Renal cortex interstitium (tissue), 11 donors: ENCODE results near the gene TSPAN15. TPM values are rescaled to one million over a fixed set of nuclear protein-coding genes. Genes with fewer than 3 reads are reported as not detected.
"Not testable (repeated sequence)": the region's sequence is repeated elsewhere in the genome, so short reads cannot be mapped to it uniquely, and the experiment has no call there.

Experiments used
- DNase-seq, 11 donors: peaks; one replicate each; pipeline ENCODE4 v3.0.0-alpha.2; 2013; ENCODE audit warnings: low read depth in 9 of 11, low spot score in 4 of 11; ENCODE audit errors: extremely low read depth in 1 of 11
- polyA plus RNA-seq, 3 donors: library from polyadenylated mRNA; unstranded; fragments of 120-200 nt; gene quantifications; one replicate each; pipeline ENCODE4 v1.2.1, GENCODE V29; 2013; ENCODE audit not compliant: insufficient read length in 3 of 3

The TSPAN15 gene
- polyA plus RNA-seq, 3 donors = 42.3 to 56.0 (median 46.8) TPM

DNA sequence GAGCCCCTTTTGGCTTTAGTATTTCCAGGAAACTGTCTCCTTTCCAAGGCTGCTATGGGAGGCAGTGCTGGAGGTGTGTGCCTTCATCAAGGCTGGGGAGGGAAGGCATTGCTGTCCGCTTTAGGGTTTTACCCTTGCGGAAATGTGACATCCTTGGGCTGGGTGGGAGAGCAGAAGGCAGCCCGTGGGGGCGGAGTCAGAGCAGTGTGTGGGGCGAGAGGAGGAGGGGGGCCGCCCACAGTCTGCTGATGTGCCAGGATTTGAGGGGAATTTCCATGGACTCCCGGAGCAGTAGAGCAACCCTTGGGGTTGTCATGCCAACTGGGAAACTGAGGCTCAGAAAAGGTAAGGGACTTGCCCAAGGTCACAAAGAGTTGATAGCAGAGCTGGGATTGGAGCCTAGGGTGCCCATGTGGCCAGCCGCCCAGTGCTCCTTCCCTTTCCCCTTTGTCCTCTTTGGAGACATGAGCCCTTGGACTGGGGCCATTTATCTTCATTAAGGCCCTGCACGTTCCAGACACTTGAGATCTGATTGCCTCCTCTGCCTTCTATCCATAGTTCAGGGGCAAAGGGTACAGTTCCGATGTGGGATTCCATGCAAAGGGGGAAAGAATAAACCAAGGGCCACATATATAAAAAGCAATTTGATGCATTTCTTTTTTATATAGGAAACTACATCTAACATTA is 22.2 kb downstream of the TSPAN15 start:
- no peak for DNase-seq

DNA sequence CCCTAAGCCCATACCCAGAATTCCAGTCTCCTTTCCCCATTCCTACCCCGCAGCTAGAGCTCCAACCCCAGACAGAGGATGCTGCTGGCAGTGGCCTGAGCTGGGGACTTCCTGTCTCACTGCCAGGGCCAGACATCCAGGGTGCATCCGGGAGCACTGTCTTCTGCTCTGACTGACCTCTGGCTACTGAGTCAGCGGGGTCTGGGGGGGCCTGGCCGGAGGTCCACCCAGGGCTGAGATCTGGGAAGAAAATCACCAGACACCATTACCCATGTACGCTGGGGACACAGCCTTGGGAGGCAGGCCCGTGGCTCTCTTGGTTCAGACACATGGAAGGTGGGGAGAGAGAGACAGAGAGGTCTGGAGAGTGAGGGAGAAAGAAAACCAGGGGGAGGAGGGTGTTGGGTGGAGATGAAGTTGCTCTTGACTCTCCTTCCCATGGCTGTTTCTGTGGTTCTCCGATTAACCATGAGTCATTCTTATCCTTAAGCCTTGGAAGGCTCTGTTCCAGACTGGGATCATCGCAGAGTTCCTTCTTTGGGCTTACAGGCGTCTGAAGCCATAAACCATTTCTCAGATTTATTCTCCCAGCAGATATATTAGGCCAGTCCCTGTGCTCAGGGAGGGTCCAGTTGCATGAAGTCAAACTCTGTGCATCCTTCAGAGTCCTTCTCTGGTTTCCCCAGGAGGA is 23.6 kb downstream of the TSPAN15 start:
- DNase-seq = no peak

DNA sequence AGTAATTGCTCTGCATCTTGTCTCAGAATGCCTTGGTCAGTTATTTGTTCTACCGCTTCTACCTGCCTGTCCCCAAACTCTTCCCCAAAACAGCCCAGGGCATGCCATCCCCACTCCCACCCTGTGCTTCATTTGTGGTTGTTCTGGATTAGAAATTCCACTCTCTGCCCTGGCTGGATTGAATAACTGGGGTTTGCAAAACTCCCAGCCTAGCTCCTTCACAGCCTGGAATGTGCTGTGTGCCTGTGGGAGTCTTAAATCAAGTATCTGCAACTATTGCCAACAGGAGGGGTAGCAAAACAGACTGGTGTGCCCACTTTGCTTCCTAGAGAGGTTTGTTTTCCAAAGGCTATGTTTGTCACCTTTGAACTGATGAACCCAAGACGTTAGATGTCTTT is 24.2 kb downstream of the TSPAN15 start:
- no peak for DNase-seq

DNA sequence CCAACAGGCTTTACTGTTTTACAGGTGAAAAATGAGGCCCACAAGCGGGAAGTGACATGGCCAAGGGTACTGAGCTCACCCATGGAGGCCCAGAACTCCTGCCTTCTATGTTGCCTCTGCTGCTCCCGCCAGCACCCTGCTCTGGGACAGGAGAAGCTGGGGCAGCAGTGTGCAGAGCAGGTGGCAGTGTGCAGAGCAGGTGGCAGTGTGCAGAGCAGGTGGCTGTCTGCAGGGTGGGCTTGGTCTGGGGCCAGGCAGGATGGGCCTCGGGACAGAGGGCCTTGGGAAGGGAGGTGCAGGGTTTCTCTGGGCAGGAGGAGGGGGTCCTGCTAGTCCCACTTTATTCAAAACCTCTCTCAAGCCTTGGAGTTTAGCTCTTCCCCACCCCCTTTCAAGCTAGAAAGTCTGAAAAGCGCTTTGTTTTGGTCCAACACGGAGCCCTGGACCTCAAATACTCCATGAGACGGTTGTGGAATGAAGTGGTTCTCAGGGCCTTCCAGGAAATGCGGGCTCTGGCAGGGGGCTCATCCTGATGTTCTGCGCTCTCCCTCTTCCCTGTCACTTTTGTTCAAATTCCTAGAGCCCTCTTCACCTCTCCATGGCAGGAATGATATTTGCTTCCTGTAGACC is 26.8 kb downstream of the TSPAN15 start:
- DNase-seq = no peak

DNA sequence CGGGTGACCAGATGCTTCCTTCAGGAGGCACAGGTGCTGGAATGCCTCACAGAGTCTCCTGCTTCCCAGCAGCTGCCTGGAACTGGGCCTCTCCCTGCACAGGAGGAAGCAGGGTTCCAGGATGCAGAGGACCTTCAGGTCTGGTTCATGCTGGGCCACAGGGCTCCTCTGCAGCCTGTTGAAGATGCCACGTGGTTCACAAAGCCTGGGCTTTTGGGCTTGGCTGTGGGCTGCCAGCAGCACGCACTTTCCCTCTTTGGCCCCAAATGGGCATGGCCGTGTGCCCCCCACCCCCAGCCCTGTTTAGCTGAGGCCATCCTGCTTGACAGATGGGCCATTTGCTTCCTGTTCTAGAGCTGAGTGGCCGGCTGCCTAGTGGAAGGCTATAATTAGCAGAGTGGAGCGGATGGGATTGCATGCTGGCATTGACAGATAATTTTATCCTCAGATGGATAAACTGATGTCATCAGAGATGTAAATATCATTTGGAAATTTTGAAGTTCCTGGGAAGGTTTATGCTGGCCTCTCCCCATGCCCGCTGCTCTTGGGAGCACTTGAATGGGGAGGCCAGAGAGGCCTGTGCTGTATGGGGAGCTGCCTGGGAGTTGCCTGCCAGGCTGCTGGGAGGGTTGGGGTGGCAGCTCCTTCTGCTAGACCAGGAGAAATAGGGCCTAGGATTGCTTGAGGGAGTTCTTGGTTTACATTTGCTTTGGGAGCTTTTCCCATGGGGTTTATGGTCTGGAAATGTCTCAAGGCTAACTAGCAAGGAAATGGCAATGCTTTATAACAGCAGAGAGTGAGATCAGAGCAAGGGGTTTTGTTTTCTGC is 28.2 kb downstream of the TSPAN15 start:
- no peak for DNase-seq

DNA sequence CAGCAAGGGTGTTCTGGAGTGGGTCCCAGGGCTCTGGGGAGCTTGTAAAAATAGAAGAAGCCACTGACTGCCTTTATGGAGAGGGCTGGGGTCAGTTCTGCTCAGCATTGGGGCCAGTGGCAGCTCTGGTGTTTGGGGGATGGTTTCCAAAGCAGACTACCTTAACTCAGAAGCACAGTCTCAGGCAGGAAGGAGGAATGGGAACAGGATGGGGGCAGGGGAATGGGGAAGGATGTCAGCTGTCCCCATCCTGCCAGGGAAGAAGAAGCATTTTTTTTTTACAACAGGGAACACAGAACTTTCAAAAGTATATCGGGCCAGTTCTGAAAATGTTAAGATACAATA is 28.8 kb downstream of the TSPAN15 start:
- no peak for DNase-seq

DNA sequence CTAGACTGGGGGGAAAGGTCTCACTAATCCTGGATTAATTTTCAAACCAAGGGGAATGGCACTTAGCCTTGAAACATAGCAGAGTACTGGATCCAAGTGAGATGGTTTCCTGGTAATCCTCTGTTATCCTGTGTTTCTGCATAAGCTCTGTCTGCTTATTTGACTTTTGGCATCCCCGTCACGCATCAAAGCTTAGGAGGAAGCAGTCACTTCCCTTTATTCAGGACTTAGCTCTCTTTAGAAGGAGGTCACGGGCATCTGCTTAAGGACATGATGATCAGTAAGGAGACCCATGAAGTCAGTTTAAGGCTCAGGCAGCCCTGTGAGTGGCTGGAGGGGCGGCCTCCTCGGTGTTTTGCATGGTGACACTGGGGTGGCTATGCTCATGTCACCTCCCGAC is 30.0 kb downstream of the TSPAN15 start:
- DNase-seq = peak in 2 of 11 donors; percentile 54 to 65

DNA sequence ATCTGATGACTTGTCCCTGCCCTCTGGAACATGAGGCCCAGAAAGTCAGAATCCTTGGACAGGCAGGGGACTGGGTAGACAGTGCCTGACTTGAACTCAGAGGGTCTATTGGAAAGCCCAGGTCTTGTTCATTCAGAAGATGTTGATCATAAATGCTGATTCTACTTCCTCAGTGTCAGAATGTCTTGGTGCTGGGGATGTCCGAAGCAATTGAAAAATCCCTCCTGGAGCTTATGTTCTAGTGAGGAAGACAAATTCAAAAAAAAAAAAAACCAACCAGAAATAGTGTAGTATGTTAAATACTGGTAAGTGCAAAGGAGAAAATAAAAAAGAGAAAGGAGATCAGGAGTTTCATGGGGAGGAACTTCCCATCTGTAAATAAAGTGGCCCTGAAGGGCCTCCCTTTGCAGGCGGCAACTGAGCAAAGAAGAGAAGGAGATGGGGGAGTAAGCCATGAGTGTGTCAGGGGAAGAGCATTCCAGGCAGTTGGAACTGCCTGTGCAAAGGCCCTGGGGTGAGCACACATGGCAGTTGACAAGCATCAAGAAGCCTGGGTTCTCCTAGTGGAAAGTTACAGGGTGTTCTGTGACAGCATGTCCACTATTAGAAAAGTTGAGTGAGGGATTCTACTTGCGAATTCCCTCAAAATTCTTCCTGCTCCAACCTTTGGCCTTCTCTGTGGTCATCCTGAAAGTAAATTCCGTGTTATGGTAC is 30.7 kb downstream of the TSPAN15 start:
- DNase-seq = no peak

DNA sequence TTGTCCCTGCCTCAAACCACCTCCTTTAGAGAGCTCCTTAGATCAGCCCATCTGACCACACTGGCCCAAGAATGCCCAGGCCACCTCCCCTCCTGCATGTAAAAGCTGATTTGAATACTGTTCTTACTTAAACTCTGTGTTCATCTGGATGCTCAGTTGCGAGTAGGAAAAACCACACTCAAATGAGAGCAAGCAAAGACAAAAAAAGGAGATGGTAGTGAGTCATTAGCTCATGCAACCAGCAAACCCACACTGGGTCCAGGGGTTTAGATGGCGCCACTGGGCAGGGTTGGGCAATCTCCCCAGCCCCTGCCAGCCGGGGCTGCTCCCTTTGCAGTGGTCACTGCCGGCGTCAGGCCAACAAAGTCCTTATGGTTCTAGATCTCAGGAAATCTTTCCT is 32.7 kb downstream of the TSPAN15 start:
- DNase-seq = no peak

DNA sequence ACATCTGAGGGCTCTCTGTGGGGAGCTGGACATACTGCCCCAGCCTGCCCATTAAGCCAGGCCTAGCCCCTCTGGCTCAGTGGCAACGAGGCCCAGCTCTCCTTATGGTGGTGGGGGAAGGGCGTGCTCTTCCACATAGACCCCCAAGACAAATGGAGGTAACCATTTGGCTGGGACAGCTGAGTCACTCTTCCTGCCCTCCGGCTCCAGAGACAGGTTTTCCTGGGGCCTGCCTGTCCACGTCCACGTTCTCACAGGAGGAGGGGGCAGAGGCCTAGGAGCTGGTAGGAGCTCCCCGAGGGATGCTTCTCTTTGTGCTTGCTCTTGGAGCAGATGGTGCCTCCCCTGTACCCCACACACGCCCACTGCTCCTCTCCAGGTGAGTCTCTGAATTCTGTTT is 33.5 kb downstream of the TSPAN15 start:
- DNase-seq = no peak

DNA sequence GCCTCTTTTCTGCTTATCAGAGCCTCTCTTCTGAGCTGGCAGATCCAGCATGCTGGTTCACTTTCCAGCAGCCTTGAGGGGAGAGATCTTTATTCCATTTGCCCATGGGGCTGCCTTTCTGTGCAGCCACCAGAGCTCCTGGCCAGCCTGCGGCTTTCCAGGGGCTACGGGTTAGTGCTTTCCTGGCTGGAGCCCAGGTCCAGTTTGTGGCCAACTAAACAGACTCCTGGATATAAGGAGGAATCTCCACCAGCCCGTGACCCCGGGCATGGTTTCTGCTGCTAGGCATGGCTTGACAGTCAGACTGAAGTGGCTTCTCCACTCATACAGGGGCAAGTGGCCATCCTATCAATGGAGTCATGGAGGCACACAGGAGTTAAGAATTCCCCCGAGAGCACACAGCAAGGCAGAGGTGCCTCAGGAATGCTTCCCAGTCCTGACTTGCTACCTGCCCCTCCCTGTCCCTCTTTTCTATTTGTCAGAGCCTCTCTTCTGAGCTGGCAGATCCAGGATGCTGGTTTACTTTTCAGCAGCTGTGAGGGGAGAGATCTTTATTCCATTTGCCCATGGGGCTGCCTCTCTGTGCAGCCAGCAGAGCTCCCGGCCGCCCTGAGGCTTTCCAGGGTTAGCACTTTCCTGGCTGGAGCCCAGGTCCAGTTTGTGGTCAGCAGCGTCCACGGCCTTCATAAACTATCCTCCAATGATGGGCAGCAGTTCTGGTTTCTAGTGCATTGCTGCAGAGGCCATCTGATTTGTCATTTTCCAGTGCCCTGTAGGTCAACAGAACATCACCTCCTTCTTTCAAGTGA is 35.9 kb downstream of the TSPAN15 start:
- DNase-seq = no peak

DNA sequence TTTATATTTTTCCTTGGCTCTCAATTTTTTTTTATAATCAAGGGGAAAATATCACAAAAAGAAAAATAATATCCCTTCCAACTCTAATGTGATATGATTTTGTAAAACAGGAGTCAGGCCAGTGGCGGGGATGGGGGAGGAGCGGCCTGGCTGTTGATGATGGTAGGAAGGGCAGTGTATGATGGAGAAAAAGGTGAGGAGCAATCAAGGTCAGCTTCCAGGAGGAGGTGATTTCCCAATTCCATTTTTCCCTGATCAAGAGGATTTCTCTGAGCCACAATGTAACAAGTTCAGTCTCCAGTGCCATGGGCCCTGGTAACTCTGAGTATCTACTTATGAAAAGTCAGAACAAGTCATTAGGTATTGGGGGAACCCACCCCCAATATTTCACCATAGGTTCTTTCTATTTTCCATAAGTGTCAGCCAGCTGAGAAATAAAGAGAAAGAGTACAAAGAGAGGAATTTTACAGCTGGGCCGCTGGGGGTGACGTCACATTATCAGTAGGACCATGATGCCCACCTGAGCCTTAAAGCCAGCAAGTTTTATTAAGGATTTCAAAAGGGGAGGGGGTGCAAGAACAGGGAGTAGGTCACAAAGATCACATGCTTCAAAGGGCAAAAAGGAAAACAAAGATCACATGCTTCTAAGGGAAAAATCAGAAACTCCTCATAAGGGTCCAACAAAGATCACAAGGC is 37.0 kb downstream of the TSPAN15 start:
- not testable (repeated sequence) for DNase-seq

DNA sequence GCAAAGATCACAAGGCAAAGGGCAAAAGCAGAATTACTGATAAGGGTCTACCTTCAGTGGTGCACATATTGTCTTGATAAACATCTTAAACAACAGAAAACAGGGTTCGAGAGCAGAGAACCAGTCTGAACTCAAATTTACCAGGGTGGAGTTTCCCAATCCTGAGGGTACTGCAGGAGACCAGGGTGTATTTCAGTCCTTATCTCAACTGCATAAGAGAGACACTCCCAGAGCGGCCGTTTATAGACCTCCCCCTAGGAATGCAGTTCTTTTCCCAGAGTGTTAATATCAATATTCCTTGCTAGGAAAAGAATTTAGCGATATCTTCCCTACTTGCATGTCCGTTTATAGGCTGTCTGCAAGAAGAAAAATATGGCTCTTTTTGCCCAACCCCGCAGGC is 37.6 kb downstream of the TSPAN15 start:
- not testable (repeated sequence) for DNase-seq

DNA sequence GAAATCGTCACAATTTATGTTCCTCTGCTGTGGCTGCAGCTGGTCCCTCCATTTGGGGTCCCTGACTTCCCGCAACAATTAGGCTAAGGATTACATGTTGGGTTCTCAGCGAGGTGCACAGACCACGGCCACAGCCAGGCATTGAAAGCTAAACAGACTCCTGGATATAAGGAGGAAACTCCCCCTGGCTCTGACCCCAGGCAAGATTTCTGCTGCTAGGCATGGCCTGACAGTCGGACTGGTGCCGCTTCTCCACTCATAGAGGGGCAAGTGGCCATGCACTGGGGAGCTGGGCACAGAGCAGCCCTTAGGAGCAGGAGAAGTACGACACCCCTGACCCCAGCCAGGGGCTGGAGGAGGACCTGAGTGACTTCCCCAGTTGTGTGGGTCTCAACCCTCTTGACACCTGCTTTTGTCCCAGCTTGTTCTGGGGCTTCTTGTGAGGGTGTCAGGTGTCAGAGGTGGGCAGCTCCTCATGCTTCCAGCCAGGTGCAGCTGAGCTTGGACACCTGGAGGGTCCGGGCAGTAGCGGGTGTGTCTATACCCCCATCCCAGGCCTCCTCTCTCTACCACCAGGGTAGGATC is 38.3 kb downstream of the TSPAN15 start:
- no peak for DNase-seq

DNA sequence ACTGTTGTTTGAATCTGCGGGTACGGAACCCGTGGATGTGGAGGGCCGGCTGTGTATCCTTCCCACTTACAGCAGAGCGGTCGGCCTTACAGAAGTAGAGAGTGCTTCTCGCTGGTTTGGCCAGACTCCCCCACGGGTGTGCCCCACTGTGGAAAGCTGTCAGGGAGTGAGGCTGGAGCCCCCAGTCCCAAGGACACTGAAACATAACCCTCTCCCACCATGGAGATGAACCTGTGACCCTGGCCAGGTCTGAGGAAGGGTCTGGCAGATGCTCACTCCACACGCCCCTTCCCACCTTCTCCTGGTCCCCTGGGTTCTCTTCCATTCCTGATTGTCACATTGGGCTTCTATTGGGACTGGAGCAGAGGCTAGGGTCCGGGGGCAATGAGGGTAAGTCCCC is 39.6 kb downstream of the TSPAN15 start:
- no peak for DNase-seq

DNA sequence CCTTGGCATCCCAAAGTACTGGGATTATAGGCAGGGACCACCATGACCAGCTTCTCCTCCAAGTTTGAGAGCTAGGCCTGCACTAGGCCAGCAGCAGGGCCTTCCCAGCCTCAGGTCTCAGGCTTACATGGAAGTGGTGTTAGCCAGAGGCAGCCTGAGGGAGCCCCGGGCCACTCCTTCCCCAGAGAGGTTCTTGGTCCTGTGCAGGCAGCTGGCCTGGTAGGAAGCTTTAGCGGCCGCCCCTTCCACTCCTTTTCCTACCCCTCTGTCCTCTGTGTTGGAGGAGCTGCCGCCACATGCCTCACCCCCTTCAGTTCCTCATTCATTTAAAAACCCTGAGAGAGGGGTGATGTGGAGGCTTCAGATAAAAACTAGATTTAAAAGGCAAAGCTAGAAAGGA is 40.3 kb downstream of the TSPAN15 start:
- no peak for DNase-seq

DNA sequence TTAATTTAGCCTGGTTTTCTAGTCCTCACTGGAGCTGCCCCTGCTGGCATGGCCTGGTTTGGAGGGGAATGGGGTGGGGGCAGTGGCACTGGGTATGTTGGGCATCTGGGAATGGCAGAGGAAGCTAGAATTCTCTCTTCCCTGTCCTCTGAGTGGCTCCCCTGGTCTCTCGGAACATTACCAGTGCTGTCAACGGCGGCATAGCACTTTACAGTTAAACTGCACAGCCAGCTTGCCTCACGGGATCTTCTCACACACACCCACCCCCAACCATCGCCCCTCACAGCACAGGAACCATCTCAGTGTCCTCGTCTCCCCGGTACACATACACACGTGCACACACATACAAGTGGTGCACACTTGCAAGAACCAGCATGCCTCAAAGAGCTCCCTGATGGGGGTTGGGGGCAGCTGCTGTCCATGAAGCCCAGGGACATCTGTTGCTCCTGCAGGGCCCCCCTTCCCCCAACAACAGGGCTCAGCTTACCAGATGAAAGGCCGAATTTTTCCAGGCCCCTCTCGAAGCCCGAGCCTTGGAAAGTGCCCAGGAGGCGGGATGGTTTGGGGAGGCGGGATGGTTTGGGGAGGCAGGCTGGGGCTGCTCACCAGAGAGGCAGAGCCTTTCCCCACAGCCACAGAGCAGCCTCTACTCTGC is 41.0 kb downstream of the TSPAN15 start:
- no peak for DNase-seq
